Pancreas (tissue), 10 donors: ENCODE data around the gene STOX2. TPM values are rescaled to one million over a fixed set of nuclear protein-coding genes. Genes with fewer than 3 reads are reported as not detected.

Experiments
- ATAC-seq, 4 donors: fragments of 200-7000 bp; cut with Tn5 transposase; one replicate each; pipeline versions ENCODE4 v1.8.0 to v1.9.1; 2020; ENCODE audit warnings: mild to moderate bottlenecking in 4 of 4, moderate library complexity in 4 of 4
- DNase-seq, 6 donors: peaks; one replicate each; pipeline ENCODE4 v3.0.0-alpha.2; 2020
- FAIRE-seq: peaks from 2 replicates; lab custom pipeline; 2012; peaks lifted over from hg19 to GRCh38; lab: Jason Lieb, UNC
- H3K27ac ChIP-seq, 4 donors: fragments of 200-600 bp; sonication (generic); 1 replicate in 3 of 4; 2 replicates in 1 of 4; pipeline versions ENCODE4 v1.5.0 to v1.8.0; 2020
- H3K27me3 ChIP-seq, 4 donors: fragments of 200-600 bp; one replicate each; pipeline ENCODE4 v1.8.0; 2021
- H3K36me3 ChIP-seq, 3 donors: fragments of 200-600 bp; sonication (generic) in 1 of 3; one replicate each; pipeline versions ENCODE4 v1.5.0 to v1.8.0; 2020 to 2021
- H3K4me1 ChIP-seq, 3 donors: fragments of 200-600 bp; one replicate each; pipeline ENCODE4 v1.8.0; 2021
- H3K4me3 ChIP-seq, 4 donors: fragments of 200-600 bp; sonication (generic) in 2 of 4; one replicate each; pipeline versions ENCODE4 v1.5.0 to v1.8.0; 2020 to 2021
- H3K9me3 ChIP-seq, 4 donors: fragments of 200-600 bp; one replicate each; pipeline ENCODE4 v1.8.0; 2021
- CTCF ChIP-seq, 4 donors: fragments of 200-600 bp; sonication (generic) in 3 of 4; IDR thresholded peaks; one replicate each; pipeline versions ENCODE4 v1.5.0 to v1.8.0; 2021; ENCODE audit warnings: antibody characterized with exemption in 4 of 4
- WGBS, 2 donors: extraction: QIAGEN DNeasy Blood & Tissue Kit; methylation state at CpG; one replicate each; pipeline ENCODE4 v1.1.7; 2013; 5-methylcytosine and 5-hydroxymethylcytosine counted together
- intact Hi-C, 3 donors: fragments of 100-400 bp; cut with DNase I; formaldehyde crosslinking; loops; one replicate each; pipeline versions ENCODE4 v1.11.1 to v1.14.2; 2022
- polyA plus RNA-seq, 2 donors: library from polyadenylated mRNA; stranded (reverse); fragments of 200-250 nt; gene quantifications; one replicate each; pipeline ENCODE4 v1.2.3, GENCODE V29; 2013
- total RNA-seq, 6 donors: library from RNA; stranded (reverse); fragmentation: NEBNext Ultra II Directional in 4 of 6; extraction: Animal tissue kit (Norgen Biotek cat#: 25700) in 4 of 6; gene quantifications; one replicate each; pipeline versions ENCODE4 v1.2.1 to v1.2.4, GENCODE V29; 2021 to 2023
- donor health status: healthy with polysubstance abuse.
- donor health status: DM: no; HTN: no; CAD: no; lungs with moderate emphysema.
- donor health status: DM: no; HTN: no; CAD: no.
- donor health status: control.
- donor health status: control.
- donor health status: Bipolar disorder and iron deficiency.
- donor health status: DM: yes; HTN: yes; CAD: no.
- donor health status: DM: no; HTN: no; CAD: no.
- donor health status: DM: no; HTN: no; CAD: no.
- donor health status: DM: yes; HTN: yes; CAD: no.

STOX2 gene
- total and polyA plus RNA-seq, 8 donors: 3.5 to 11.9 (median 8.8) TPM

GRCh38 chr4:183867247-183867646, 37.9 kb upstream of the STOX2 start:
- WGBS, 2 donors: 72 to 75% methylated on average over 9 of the region's 9 CpGs
- DNase-seq: no peak
- Histone ChIP-seq H3K36me3 (no peaks in the 10 kb centered on the region), H3K27ac (no peak overlapping the region), H3K9me3 (no peaks in the 10 kb centered on the region), H3K27me3 (no peaks in the 10 kb centered on the region), H3K4me1 (no peaks in the 10 kb centered on the region), H3K4me3 (no peak overlapping the region)
- no peak for ATAC-seq
- TF ChIP-seq CTCF (IDR thresholded peaks at IDR 0.05): no peak
- intact Hi-C loops: no loop called here
- FAIRE-seq: no peak

GRCh38 chr4:183870997-183871396, 34.1 kb upstream of the STOX2 start:
- Histone ChIP-seq H3K36me3 (no peaks in the 10 kb centered on the region), H3K9me3 (no peaks in the 10 kb centered on the region), H3K4me1 (peaks cover 0 to under 1% (median 0%) of the 10 kb centered on the region in 3 donors), H3K4me3 (no peak overlapping the region), H3K27ac (no peak overlapping the region), H3K27me3 (no peaks in the 10 kb centered on the region)
- intact Hi-C loops: no loop called here
- FAIRE-seq: no peak
- TF ChIP-seq CTCF (IDR thresholded peaks at IDR 0.05): no peak
- DNase-seq: no peak
- no peak for ATAC-seq
- WGBS, 2 donors: 78 to 83% methylated on average over 3 of the region's 3 CpGs

- Histone ChIP-seq H3K4me1 (peaks cover 0 to 3% (median under 1%) of the 10 kb centered on the region in 3 donors), H3K4me3 (no peak overlapping the region), H3K27me3 (no peaks in the 10 kb centered on the region), H3K27ac (no peak overlapping the region), H3K9me3 (no peaks in the 10 kb centered on the region), H3K36me3 (no peaks in the 10 kb centered on the region)
- DNase-seq: no peak
- FAIRE-seq: no peak
- no peak for ATAC-seq
- intact Hi-C loops: no loop called here
- TF ChIP-seq CTCF (IDR thresholded peaks at IDR 0.05): no peak
- WGBS, 2 donors: 94 to 95% methylated on average over 4 of the region's 4 CpGs
These were observed 33.5 kb upstream of the STOX2 start for GRCh38 chr4:183871581-183871980.

GRCh38 chr4:183872531-183872930, 32.6 kb upstream of the STOX2 start:
- WGBS, 2 donors: 13 to 17% methylated on average over 5 of the region's 5 CpGs
- H3K27ac ChIP-seq: no peak overlapping the region
- H3K9me3 ChIP-seq: no peaks in the 10 kb centered on the region
- FAIRE-seq: no peak
- no peaks in the 10 kb centered on the region for H3K36me3 ChIP-seq
- no peaks in the 10 kb centered on the region for H3K27me3 ChIP-seq
- no peak for TF ChIP-seq CTCF (IDR thresholded peaks at IDR 0.05)
- H3K4me1 ChIP-seq: peaks cover 0 to 8% (median 6%) of the 10 kb centered on the region in 3 donors
- DNase-seq: no peak
- H3K4me3 ChIP-seq: no peak overlapping the region
- intact Hi-C loops: no loop called here
- no peak for ATAC-seq

DNA sequence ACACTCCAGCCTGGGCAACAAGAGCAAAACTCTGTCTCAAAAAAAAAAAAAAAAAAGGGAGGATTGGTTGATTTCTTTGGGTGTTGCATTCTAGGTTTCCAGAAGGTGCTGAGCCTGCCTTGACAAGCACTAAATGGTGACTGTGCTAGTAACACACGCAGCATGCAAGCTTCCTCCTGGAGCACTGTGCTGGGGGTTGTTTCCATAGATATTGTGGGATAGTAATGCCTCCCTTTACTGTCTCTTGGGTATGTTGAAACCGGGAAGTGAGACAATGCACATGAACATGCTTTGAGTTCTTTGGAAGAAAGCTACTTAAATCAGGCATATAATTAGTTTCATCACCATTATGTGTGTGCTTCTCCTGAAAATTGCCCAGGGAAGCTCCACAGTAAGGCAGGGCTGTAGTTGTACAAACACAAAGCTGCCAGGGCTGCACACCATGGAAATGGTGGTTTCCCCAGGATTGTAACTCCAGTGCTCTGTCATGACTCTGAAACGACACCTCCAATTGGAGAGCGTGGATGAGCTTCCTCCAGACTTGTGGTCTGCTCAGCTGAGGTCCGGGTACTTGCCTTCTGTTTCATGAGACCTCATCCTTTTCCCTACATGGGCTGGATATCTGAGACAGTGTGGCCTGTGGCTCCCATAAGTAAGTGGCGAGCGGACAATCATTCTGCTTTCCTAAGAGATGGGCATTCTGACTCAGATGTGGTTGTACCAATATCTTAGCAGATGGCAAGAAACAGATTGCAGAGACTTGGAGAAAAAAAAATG, 31.5 kb upstream of the STOX2 start:
- Histone ChIP-seq H3K4me3 (no peak overlapping the region), H3K27ac (no peak overlapping the region), H3K4me1 (peaks cover 0 to 8% (median 6%) of the 10 kb centered on the region in 3 donors), H3K36me3 (no peaks in the 10 kb centered on the region), H3K27me3 (no peaks in the 10 kb centered on the region), H3K9me3 (no peaks in the 10 kb centered on the region)
- TF ChIP-seq CTCF (IDR thresholded peaks at IDR 0.05): no peak
- WGBS, 2 donors: 91 to 92% methylated on average over 7 of the region's 7 CpGs
- DNase-seq: no peak
- ATAC-seq: no peak
- no peak for FAIRE-seq
- intact Hi-C loops: no loop called here
